HepG2 (cell line): ENCODE measurements around the gene OBSL1. TPM values are rescaled to one million over a fixed set of nuclear protein-coding genes. Genes with fewer than 3 reads are reported as not detected.
A peak's percentile ranks its signal among the peaks of the same experiment; 100 is the strongest.

ENCODE experiments used
- AKAP8 ChIP-seq: sonication (generic); formaldehyde crosslinking; IDR thresholded peaks from 2 replicates; pipeline ENCODE4 v1.5.1; 2020; ENCODE audit warnings: mild to moderate bottlenecking, missing genetic modification reagents
- ARID3A ChIP-seq: IDR thresholded peaks from 2 replicates; pipeline ENCODE4 v1.6.1; 2012; ENCODE audit warnings: low read depth, low read length, improper control_type of control experiment
- CBFB ChIP-seq: sonication (generic); formaldehyde crosslinking; IDR thresholded peaks from 2 replicates; pipeline ENCODE4 v1.4.0; 2020; ENCODE audit warnings: missing genetic modification reagents
- CHD4 ChIP-seq: fragments of 200-600 bp; sonication (generic); IDR thresholded peaks from 2 replicates; pipeline ENCODE4 v1.7.0; 2017; ENCODE audit warnings: mild to moderate bottlenecking, low read length, borderline replicate concordance
- KAT8 ChIP-seq: IDR thresholded peaks from 2 replicates; pipeline ENCODE4 v1.6.1; 2016; ENCODE audit warnings: missing genetic modification reagents, missing compliant biosample characterization
- MAFK ChIP-seq, 2 experiments: IDR thresholded peaks in 1 of 2; conservative IDR thresholded peaks in 1 of 2; 2 replicates each; pipeline ENCODE4 v1.6.1; 2011; ENCODE audit warnings: improper control_type of control experiment in 2 of 2, low read length in 2 of 2
- MAX ChIP-seq: IDR thresholded peaks from 2 replicates; pipeline ENCODE4 v1.6.1; 2012; ENCODE audit warnings: inconsistent platforms
- MED1 ChIP-seq: sonication (generic); formaldehyde crosslinking; IDR thresholded peaks from 2 replicates; pipeline ENCODE4 v1.4.0; 2020; ENCODE audit warnings: missing genetic modification reagents
- NBN ChIP-seq: fragments of 450-650 bp; conservative IDR thresholded peaks from 2 replicates; pipeline ENCODE4 v1.6.1; 2017
- PHF5A ChIP-seq: IDR thresholded peaks from one replicate; pipeline ENCODE4 v1.6.1; 2018; ENCODE audit warnings: low read depth, missing genetic modification reagents; ENCODE audit not compliant: unreplicated experiment
- SMAD3 ChIP-seq: sonication (generic); formaldehyde crosslinking; IDR thresholded peaks from 2 replicates; pipeline ENCODE4 v1.4.0; 2020; ENCODE audit warnings: missing genetic modification reagents
- TARDBP ChIP-seq: sonication (generic); formaldehyde crosslinking; IDR thresholded peaks from 2 replicates; pipeline ENCODE4 v1.8.0; 2022; ENCODE audit warnings: mild to moderate bottlenecking, missing genetic modification reagents
- ZFP90 ChIP-seq: sonication (generic); formaldehyde crosslinking; IDR thresholded peaks from 2 replicates; pipeline ENCODE4 v1.8.0; 2022; ENCODE audit warnings: missing genetic modification reagents, mild to moderate bottlenecking, inconsistent platforms, borderline replicate concordance
- ZGPAT ChIP-seq: IDR thresholded peaks from 2 replicates; pipeline ENCODE4 v1.6.1; 2016; ENCODE audit warnings: mild to moderate bottlenecking
- ZNF138 ChIP-seq: sonication (generic); formaldehyde crosslinking; IDR thresholded peaks from 2 replicates; pipeline ENCODE4 v1.5.0; 2020; ENCODE audit warnings: mild to moderate bottlenecking, low read depth, missing genetic modification reagents
- ZNF24 ChIP-seq: fragments of 450-650 bp; IDR thresholded peaks from 2 replicates; pipeline ENCODE4 v1.6.1; 2017; ENCODE audit warnings: antibody characterized with exemption, mild to moderate bottlenecking
- ZNF335 ChIP-seq: sonication (generic); formaldehyde crosslinking; IDR thresholded peaks from 2 replicates; pipeline ENCODE4 v1.4.0; 2020; ENCODE audit warnings: missing genetic modification reagents
- ZNF740 ChIP-seq: sonication (generic); formaldehyde crosslinking; IDR thresholded peaks from 2 replicates; pipeline ENCODE4 v1.4.0; 2020; ENCODE audit warnings: missing genetic modification reagents
- polyA plus RNA-seq, 8 experiments: library from polyadenylated mRNA; depleted of rRNA in 3 of 8; stranded (reverse) in 7 of 8; unstranded in 1 of 8; fragments of >200 nt; fragmentation: Illumina TruSeq in 4 of 8; extraction: Trizol in 4 of 8; gene quantifications; 2 replicates each; pipeline versions ENCODE4 v1.2.1 to v1.2.3, GENCODE V29; 2011 to 2016; ENCODE audit warnings: low read depth in 4 of 8, missing spikeins in 1 of 8, mixed read lengths in 1 of 8; ENCODE audit not compliant: insufficient read depth in 1 of 8
- total RNA-seq, 5 experiments: library from RNA; depleted of rRNA; stranded (reverse); fragments of >200 nt; fragmentation: Illumina TruSeq; extraction: Trizol; gene quantifications; 2 replicates each; pipeline ENCODE4 v1.2.3, GENCODE V29; 2016; ENCODE audit warnings: low read depth in 1 of 5

Gene OBSL1
- total and polyA plus RNA-seq, 2 of the 13 experiments (the other 11 are each of a cell fraction or from before 2014, with no cell fraction given): 86.7 to 218 TPM

GRCh38 chr2:219543596-219544358, 27.6 kb downstream of the OBSL1 start, which contains the start of the genes CHPF and TMEM198 (continued):
- TF ChIP-seq ZGPAT (CRISPR knock-in tag): peak; percentile 91
- TF ChIP-seq MAFK (conservative IDR thresholded peaks at IDR 0.05 in 1 of 2, IDR thresholded peaks at IDR 0.05 in 1 of 2; ENCODE audit: low read length in 2 of 2): no peak
- no peak; the same call in 1 of the 2 replicates for TF ChIP-seq ZNF138
- TF ChIP-seq ZNF740 (CRISPR knock-in tag): peak; percentile 64
- peak; percentile 97 for TF ChIP-seq ZFP90
- peak; percentile 82 for TF ChIP-seq MED1 (CRISPR knock-in tag)
- peak; percentile 69 for TF ChIP-seq MAX
- no peak for TF ChIP-seq CHD4
- TF ChIP-seq CBFB (CRISPR knock-in tag): peak; percentile 78
- TF ChIP-seq ZNF335: peak; percentile 63; the same call in 1 of the 2 replicates
- peak; percentile 94 for TF ChIP-seq TARDBP (CRISPR knock-in tag)
- TF ChIP-seq ARID3A: no peak
- TF ChIP-seq AKAP8 (CRISPR knock-in tag): peak; percentile 79
- peak; percentile 78; the same call in 1 of the 2 replicates for TF ChIP-seq SMAD3 (CRISPR knock-in tag)
- no peak for TF ChIP-seq ZNF24
- no peak for TF ChIP-seq NBN
- peak; percentile 92 for TF ChIP-seq KAT8 (CRISPR knock-in tag)
- TF ChIP-seq PHF5A (CRISPR knock-in tag): peak; percentile 46
